Prostate gland (tissue), 2 donors: ENCODE results near the gene CSNK2A1. TPM values are rescaled to one million over a fixed set of nuclear protein-coding genes. Genes with fewer than 3 reads are reported as not detected.

ENCODE experiments used
- DNase-seq: peaks from one replicate; pipeline ENCODE4 v3.0.0-alpha.2; 2019; ENCODE audit warnings: low spot score
- H3K27ac ChIP-seq, 2 donors: fragments of 200-600 bp; sonication (generic); 2 replicates each; pipeline ENCODE4 v1.5.1; 2017 to 2019
- H3K27me3 ChIP-seq: fragments of 200-600 bp; sonication (generic); replicated peaks from 2 replicates; pipeline ENCODE4 v1.5.1; 2019; ENCODE audit not compliant: insufficient read depth
- H3K36me3 ChIP-seq, 2 donors: fragments of 200-600 bp; sonication (generic); 1 replicate in 1 of 2; 2 replicates in 1 of 2; pipeline versions ENCODE4 v1.5.1 to v1.8.1; 2017 to 2019
- H3K4me1 ChIP-seq: fragments of 200-600 bp; sonication (generic); replicated peaks from 2 replicates; pipeline ENCODE4 v1.5.1; 2019
- H3K4me3 ChIP-seq, 2 donors: fragments of 200-600 bp; sonication (generic); 2 replicates each; pipeline ENCODE4 v1.5.1; 2017 to 2019
- H3K9me3 ChIP-seq: fragments of 200-600 bp; sonication (generic); 2 replicates; pipeline ENCODE4 v1.5.1; 2017
- CTCF ChIP-seq, 4 experiments: fragments of 200-600 bp in 2 of 4; fragments of 450-650 bp in 2 of 4; sonication (generic) in 2 of 4; IDR thresholded peaks; 1 replicate in 3 of 4; 2 replicates in 1 of 4; pipeline ENCODE4 v1.5.1; 2016 to 2019; ENCODE audit warnings: antibody characterized with exemption in 4 of 4, mild to moderate bottlenecking in 2 of 4, moderate library complexity in 2 of 4
- POLR2A ChIP-seq: fragments of 450-650 bp; IDR thresholded peaks from one replicate; pipeline ENCODE4 v1.6.1; 2016; ENCODE audit warnings: antibody characterized with exemption, mild to moderate bottlenecking
- POLR2AphosphoS5 ChIP-seq: sonication (generic); formaldehyde crosslinking; IDR thresholded peaks from one replicate; pipeline ENCODE4 v1.6.1; 2017; ENCODE audit warnings: antibody characterized with exemption
- WGBS: methylation state at CpG from one replicate; pipeline ENCODE4 v1.1.5; 2018; 5-methylcytosine and 5-hydroxymethylcytosine counted together
- intact Hi-C: fragments of 100-400 bp; cut with DNase I; formaldehyde crosslinking; loops from one replicate; pipeline ENCODE4 v1.14.2; 2022
- total RNA-seq, 2 donors: library from RNA; depleted of rRNA; stranded (reverse); fragments of >200 nt; gene quantifications; one replicate each; pipeline ENCODE4 v1.1.0, GENCODE V29; 2016

The CSNK2A1 gene
- total RNA-seq, 2 donors from 2014 or later = 66.9 to 152 TPM

GRCh38 chr20:445514-446336, 97.9 kb downstream of the CSNK2A1 start:
- Histone ChIP-seq H3K4me3 (no peak overlapping the region), H3K9me3 (no peaks in the 10 kb centered on the region), H3K27ac (no peak overlapping the region), H3K27me3 (no peaks in the 10 kb centered on the region), H3K36me3 (peaks cover 4 to 7% of the 10 kb centered on the region in 2 donors), H3K4me1 (no peaks in the 10 kb centered on the region)
- intact Hi-C loops = no loop called here
- no peak for DNase-seq
- 82% methylated on average over 5 of the region's 5 CpGs for WGBS
- no peak for TF ChIP-seq CTCF (IDR thresholded peaks at IDR 0.05)
- TF ChIP-seq POLR2AphosphoS5 = no peak
- no peak for TF ChIP-seq POLR2A

- no peak for DNase-seq
- no peak overlapping the region for H3K27ac ChIP-seq
- H3K4me1 ChIP-seq = no peaks in the 10 kb centered on the region
- no peak overlapping the region for H3K4me3 ChIP-seq
- intact Hi-C loops = no loop called here
- TF ChIP-seq POLR2A (no peak), POLR2AphosphoS5 (no peak), CTCF (IDR thresholded peaks at IDR 0.05) (no peak)
- H3K36me3 ChIP-seq = peaks cover 8 to 15% of the 10 kb centered on the region in 2 donors
- 76% methylated on average over 12 of the region's 12 CpGs for WGBS
- H3K9me3 ChIP-seq = no peaks in the 10 kb centered on the region
- no peaks in the 10 kb centered on the region for H3K27me3 ChIP-seq
These were observed 98.6 kb downstream of the CSNK2A1 start for GRCh38 chr20:444862-445426.

GRCh38 chr20:444117-444516, 99.5 kb downstream of the CSNK2A1 start:
- Histone ChIP-seq H3K9me3 (no peaks in the 10 kb centered on the region), H3K36me3 (peaks cover 9 to 16% of the 10 kb centered on the region in 2 donors), H3K4me1 (no peaks in the 10 kb centered on the region), H3K27ac (no peak overlapping the region), H3K4me3 (no peak overlapping the region), H3K27me3 (no peaks in the 10 kb centered on the region)
- 76% methylated on average over 3 of the region's 3 CpGs for WGBS
- DNase-seq = no peak
- intact Hi-C loops = no loop called here
- TF ChIP-seq POLR2A (no peak), CTCF (IDR thresholded peaks at IDR 0.05) (no peak), POLR2AphosphoS5 (no peak)

- TF ChIP-seq CTCF (IDR thresholded peaks at IDR 0.05) (no peak), POLR2A (no peak), POLR2AphosphoS5 (no peak)
- peaks cover 12 to 16% of the 10 kb centered on the region in 2 donors for H3K36me3 ChIP-seq
- no peaks in the 10 kb centered on the region for H3K9me3 ChIP-seq
- 46% methylated on average over 4 of the region's 4 CpGs for WGBS
- no peak for DNase-seq
- no peak overlapping the region for H3K4me3 ChIP-seq
- no peak overlapping the region for H3K27ac ChIP-seq
- H3K4me1 ChIP-seq = no peaks in the 10 kb centered on the region
- no peaks in the 10 kb centered on the region for H3K27me3 ChIP-seq
- intact Hi-C loops = no loop called here
These were observed 100.3 kb downstream of the CSNK2A1 start for GRCh38 chr20:443223-443775.
